ENCODE data around the gene FKBP11.

FKBP11 gene

DNA sequence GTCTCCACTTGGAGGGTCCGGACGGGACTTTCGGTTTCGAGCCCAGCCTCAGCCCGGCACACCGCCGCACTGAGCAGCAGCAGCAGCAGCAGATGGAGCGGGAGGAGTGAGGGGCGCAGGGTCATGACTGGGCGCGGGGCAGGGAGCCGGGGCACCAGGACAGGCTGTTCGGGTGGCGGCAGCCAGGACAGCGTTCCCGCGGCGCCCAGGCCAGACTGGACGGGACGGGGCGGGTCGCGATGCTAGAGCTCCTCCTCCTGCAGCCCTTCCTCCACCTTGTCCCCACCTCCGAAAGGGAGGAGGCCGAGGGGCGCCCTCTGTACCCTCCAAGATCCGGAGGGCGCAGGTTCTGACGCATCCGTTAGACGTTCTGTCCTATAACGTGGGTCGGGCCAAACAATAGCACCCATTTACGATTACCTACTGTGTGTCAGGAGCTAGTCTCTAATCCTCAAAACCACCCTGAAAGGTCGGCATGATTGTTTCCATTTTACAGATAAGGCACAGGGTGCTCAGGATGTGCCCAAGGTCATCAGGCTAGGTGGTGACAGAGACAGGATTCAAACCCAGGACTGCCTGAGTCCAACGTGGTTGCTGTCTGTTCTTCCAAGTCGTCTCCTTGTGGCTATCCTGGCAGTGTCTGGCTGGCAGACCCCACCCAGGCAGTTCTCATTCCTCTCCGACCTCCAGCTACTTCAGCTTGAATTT, at the start of gene FKBP11:
TSS of gene FKBP11 (minus strand) at position 189 of the 708 bp plus-strand sequence. CDS start at position 125, 64 bp downstream.
- peak; percentile 76 for DNase-seq (ENCODE audit: low read depth)

DNA sequence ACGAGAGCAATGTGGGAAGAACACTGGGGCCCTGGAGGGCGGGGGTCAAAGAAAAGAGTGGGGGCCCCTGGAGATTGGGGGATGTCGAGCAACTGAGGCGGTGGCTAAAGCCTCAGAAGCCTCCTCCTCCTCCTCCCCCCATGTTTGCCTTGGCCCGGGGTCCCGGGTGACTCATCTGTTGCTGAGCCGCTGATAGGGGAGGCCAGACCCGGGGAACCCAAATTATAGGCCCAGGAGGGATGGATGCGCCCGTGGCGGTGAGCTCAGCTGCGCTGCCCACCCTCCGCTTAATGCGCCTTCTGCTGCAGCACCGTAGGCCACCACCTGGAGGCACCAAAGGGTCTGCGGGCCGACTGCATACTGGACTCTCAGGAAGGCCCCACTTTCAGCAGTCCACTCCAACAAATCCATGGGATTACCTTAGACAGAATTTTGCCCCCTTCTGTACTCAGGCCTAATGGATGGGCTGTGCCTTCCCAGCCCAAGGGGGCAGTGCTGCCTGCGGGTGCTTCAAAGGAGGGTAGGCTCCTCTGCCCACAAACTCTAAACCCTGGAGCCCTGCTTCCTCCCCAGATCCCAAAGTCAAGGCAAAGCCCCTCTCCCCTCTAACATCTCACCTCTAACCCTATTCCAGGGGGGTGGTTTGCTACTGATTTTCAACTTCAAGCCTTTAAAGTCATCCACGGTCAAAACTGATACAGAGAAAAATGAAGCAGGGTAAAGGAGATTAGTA, 48.8 kb upstream of the FKBP11 start:
- DNase-seq (ENCODE audit: low read depth): no peak

DNA sequence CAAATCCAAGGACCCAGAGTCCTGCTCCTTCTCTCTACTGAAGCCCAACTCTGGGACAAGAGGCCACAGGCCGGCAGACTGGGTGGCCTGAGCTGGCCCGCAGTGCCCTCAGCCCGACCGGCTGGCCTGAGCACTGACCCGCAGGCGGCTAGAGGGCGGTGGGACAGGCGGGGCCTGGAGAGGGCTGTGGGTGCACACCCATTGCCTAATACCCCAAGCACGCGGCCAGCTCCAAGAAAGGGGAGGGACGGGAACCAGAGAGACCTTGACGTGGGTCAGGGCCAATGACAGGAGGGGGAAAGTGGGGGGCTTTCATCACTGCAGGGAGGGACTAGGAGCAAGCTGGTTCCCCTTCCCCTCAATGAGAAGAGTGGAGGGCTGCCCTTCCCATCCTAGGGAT, 48.2 kb upstream of the FKBP11 start:
- no peak for DNase-seq (ENCODE audit: low read depth)

DNA sequence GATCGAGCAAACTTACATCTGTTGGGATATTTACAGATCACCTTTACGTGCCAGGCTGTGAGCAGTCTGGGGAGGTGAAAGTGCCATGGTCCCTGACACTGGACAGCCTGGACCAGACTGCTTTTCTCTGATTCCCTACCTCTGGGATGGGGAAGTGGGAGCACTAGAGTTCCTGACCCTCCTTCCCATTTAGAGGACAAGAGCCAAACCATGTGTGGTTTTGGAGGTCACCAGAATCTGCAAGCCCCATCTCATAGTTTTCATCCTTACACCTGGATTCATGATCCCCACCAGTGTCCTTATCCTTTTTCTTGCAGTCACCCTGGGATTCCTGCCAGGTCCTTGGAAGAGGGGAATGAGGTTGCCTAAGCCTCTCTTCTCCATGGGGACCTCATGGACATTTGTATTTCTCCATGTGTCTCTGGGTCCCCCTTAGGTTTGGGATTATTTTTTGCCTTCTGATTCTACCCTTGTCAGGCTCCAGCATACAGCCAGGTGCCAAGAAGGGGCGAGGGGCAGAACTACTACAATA, 47.7 kb upstream of the FKBP11 start:
- DNase-seq (ENCODE audit: low read depth): no peak

DNA sequence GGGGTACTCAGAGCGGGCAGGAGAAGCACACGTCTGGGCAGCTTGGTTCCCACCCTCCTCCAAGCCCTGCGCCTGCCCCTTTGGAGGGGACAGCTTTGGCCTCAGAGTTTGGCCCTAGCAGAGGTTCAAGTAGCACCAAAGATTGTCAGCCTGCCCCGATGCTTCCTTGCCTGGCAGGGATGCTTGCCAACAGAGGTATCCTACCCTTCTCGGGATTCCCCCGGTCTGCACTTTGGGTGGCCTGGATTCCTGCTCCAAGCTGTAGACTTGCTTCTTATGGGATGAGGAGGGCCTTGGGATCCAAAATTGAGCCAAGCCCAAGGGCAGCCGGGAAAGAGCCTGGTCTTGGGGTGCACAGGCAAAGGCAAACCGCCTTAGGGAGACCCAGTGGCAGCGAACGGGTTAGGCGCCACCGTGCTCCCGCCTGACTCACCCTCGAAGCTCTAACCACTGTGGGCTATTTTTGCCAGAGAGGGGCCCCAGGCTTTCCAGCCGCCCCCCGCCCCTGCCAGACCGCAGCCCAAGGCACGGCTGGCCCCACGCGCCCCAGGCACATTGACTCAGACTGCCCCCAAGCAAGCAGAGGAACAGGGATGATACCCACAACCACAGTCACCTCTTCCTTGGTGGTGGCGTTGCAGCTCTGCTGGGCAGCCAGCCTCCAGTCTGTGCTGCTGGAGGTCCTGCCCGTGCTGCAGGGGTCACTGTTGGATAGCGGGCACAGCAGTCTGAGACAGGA, 47.1 kb upstream of the FKBP11 start:
- DNase-seq (ENCODE audit: low read depth): no peak

DNA sequence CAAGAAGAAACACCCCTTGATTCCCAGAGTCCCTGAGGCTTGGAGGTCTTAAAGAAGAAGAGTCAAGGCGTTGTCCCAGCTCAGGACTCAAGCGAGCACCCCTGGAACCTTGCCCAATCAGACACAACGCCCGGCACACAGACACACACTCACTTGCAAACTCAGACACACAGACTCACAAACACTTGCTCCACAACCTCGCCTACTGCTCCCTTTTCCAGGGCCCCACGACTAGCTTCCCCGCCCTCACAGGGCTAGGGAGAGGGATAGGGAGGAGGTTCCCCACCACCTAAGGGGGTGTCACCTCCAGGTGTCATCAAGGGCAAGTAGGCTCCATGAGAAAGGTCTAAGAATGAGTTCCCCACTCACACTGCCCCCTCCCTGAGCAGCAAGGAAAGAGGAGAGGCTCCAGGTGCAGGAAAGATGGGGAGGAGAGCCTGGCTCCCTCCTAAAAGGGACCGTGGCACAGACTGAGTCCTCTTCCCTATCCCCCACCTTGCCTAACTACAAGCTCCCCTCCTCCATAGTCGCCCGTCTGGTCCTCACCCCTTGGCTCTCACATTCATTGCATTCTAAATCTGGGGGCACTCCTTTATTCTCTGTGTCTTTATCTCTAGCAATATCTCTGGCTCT, 45.5 kb upstream of the FKBP11 start:
- no peak for DNase-seq (ENCODE audit: low read depth)

DNA sequence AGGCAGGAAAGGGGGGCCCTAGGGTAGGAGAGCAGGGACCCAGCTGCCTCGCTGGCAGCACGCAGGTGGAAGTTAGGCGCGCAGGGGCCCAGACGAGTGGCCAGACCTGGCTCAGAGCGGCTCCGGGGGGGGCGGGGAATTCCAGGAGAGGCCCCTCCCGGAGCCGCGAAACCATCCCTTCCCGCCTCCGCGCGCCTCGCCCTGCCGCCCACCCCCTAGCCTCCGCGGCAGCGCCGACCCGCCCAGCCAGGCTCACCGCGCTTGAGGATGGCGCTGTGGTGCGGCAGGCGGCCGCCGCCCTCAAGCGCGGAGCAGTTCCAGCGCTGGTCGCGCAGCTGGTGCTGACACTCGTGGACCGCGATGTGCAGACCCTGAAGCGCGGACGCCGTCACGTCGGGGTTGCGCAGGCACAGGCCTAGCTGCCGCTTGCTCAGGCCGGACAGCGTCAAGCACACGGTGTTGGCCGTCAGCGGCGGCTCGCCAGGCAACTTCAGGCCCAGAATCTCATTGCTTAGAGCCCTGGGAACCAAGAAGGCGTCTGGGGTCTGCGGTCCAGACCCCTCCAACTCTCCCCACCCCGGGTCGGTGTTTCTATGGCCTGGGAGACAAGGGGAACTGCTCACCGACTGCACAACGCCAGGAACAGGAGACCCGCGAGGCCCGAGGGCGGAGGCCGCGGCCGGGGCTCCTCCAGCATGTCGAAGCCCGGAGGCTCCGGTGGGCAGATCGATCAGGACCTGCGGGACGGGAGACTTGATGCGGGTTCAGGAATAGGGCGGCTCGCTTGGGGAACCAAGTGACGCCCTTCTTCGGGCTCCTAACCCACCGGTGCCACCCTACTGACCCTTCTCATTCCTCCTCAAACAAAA, 44.8 kb upstream of the FKBP11 start:
- DNase-seq (ENCODE audit: low read depth): peak; percentile 57

DNA sequence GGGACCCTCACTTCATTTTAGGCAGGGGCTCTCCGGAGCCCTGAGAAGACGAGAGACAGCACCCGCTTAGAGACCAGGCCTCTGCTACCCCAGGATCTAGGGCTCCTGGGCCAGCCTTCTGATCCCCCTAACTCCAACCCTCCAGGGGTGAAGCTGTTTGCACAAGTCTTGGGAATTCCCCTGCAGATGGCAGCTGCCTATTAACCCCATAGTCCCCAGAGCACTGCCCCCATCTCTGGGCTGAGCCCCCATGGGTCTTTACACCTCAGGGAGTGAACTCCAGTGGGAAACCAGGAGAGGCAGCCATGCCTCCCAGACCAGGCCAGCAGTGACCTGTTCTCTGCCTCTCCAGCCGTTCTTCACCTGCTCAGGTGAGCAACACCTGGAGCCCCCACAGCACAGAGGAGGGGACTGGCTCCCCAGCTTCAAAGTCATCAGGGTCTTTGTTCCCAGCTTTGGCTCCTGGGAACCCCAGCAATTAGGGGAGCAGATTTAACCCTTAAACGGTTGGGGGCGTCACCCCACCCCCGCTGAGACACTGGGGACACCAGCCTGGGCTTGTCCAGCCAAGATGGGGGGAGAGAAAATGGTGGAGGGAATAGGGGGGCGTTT, 44.0 kb upstream of the FKBP11 start:
- DNase-seq (ENCODE audit: low read depth): no peak

DNA sequence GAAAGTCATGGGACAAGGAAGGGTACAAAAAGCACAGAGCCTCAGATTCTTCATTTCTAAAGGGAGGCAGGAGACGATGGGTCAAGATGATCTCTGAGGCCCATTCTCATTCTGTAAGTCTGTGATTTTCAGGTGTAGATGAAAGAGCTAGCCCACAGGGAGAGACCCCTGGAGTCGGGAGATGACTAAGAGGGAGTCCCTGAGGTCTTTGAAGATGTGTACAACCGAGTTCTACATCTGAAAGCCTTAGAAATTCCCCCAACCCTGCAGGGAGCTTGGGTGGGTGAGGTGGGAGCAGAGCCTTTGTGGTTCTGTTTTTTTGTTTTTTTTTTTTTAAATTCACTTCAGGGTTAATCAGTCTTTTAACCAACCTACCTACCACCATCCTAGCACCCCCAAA, 43.2 kb upstream of the FKBP11 start:
- DNase-seq (ENCODE audit: low read depth): no peak

DNA sequence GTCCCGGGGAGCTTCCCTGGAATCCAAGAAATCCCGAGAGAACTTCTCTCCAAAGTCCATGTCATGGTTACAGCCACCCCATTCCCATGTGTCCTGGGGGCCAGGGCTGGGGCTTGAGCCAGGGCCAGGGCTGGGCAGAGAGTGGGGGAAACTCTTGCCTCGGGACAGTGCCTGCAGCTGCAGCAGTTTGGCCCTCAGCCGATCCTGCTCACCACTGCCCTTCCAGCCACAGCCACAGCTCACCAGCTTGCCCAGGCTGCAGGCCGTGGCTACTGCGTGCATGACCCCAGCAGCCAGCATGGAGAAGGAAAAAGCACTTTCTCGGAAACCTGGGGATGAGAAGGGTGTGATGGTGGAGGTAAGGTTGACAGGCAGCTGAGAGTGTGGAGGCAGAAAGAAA, 42.7 kb upstream of the FKBP11 start:
- DNase-seq (ENCODE audit: low read depth): no peak

DNA sequence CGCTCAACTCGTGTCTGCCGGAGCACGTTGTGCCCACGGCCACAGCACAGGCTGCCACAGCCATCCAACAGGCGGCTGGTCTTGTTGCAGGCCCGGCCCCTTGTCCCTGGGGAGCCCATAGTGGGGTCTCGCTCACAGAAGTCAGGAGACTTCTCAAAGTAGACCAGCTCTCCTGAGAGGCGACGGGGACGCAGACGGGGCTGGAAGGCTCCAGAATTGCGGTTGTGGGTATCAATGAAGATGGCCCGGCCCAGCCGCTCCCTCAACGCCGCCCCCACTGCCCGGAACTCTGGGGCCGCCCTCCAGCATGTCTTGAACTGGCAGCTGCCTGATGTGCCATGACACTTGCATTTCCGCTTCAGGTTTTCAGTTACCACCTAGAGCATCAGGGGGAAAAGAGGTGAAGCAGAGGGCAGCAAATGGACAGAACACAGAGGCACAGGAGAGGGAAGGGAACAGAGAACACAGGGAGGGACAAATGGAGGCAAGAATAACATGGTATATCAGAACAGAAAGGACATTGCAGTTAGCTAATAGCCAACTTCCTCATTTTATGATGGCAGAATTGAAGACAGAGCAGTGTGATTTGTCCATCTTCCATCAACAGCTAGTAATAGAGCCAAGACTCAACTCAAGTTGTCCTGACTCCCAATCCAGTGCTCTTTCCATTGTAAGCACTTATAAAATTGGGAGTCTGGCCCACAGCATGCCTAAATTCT, 41.0 kb upstream of the FKBP11 start:
- no peak for DNase-seq (ENCODE audit: low read depth)

DNA sequence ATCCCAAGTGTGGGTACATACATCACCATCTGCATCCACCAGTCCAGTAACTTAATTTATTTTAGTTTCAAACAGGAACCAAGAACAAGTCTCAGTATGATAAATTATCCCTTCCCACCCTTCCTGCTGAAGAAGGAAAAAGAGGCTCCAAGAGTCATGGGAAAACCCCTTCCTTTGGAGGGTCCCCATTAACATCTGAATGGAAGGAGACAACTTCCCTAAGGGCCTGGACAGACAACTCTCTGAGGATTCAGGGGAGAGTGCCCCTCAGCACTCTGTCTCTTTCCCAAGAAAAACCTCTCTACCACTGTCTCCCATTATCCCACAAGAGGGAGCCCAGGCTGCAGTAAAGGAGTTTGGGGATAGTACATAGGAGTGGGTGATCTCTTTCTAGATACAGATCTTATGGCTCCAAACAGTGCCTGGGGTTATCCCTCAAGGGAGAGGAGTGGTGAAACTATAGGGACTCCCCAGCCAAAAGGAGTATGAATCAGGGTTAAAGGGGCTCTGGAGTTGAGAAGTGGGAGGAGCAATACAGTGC, 40.1 kb upstream of the FKBP11 start:
- DNase-seq (ENCODE audit: low read depth): no peak

DNA sequence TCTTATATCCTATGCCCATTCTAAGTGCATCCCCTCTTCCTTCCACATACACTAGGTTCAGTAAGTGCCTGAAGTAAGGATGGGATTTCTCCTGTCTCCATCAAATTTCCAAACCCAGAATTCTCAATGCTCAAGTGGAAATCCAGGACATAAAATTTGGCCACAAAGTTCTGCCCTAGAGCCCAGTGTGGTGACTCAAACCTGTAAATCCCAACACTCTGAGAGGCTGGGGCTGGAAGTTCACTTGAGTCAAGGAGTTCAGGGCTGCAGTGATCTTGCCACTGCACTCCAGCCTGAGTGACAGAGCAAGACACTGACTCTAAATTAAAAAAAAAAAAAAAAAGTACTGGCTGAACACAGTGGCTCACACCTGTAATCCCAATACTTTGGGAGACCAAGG, 36.5 kb upstream of the FKBP11 start:
- no peak for DNase-seq (ENCODE audit: low read depth)

DNA sequence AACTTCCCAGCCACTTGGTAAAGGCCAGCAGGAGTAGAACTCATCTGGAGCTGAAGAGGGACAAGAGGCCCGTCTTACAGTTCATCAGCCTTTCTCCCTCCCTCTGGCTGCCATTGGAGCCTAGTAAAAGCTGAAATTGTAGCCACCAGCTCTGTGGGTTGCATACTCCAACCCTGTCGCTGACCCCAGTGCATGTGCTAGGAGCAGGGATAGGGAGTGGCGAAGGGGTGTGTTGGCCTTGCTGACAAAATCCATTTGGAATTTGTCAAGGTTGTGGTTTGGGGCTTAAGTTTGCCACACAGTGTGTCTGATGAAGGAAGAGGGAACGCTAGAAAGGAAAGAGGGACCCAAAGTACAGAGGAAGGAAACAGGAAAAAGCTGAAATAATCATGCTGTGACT, 36.0 kb upstream of the FKBP11 start:
- DNase-seq (ENCODE audit: low read depth): no peak

DNA sequence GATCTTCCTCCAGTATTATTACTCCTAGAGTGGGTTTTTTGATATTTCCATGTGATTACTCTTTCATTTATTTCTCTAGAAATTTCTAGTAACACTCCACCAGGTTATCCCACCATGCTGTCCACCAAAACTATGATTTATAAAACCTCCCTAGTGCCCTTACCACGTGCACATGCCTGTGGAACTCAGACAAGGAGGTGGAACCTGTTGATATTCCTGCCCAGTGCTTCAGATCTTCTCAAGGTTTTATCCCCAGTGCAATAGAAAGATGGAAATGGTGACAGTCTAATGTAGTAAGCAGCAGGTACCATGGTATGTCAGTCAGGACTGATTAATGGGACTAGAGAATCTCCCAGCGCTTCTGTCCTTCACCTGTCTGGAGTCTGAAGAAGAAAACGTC, 35.5 kb upstream of the FKBP11 start:
- no peak for DNase-seq (ENCODE audit: low read depth)

DNA sequence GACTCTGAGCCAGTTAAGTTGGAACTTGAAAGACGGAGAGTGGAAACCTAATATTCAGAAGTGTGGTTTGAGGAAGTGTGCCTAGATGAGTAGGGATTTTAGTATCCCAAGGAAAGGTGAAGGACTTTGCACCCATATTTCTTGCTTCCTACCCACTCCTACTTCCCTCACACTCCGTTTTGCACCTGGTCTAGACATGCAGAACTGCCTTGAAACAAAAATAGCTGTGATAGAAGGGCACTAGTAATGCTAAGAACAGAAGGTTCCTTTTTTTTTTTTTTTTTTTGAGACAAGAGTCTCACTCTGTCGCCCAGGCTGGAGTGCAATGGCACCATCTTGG, 32.7 kb upstream of the FKBP11 start:
- no peak for DNase-seq (ENCODE audit: low read depth)

DNA sequence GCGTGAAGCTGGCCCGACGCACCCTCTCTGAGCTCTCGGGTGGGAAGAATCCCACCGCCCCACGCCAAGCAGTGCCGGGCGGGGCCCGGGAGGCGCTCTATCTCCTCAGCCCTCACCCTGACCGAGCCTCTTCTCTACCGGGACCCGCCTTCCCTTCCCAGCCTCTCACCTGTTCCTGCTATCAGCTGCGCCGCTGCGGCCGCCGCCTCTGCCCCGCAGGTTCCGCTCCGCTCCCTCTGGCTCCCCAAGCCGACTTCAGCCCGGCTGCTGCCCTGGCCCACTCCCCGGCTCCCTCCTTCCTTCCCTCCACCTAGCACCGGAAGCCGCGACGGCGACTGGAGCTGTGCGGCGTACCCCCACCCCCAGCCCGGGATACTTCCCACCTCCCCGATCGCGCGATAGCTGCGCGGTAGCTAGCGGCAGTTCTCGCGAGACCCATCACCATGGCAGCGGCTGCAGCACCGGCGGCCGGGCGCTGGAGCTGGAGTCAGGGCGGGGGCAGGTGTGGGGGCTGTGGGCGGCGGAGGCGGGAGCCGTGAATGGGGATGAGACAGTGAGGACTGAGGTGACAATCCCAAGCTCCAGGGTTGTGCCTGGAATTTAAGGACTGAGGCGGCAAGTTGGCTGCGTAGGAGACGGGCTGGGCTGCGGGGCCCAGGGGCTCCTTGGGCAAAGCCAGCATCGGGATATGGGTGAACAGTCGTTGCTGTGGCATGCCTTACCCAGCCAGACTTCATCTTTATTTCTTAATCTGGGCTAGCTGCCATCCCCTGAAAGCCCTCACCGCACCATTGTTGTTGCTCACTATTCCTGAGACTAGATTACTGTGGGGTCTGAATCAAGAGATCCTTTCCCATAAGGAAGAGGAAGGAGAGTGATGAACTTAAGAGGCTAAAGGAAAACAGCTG, 32.1 kb upstream of the FKBP11 start, which contains the start of gene ARF3:
TSS of gene ARF3 (minus strand) at position 347 of the 908 bp plus-strand sequence. CDS start 16,392 bp downstream, outside the sequence.
- peak; percentile 90 for DNase-seq (ENCODE audit: low read depth)

DNA sequence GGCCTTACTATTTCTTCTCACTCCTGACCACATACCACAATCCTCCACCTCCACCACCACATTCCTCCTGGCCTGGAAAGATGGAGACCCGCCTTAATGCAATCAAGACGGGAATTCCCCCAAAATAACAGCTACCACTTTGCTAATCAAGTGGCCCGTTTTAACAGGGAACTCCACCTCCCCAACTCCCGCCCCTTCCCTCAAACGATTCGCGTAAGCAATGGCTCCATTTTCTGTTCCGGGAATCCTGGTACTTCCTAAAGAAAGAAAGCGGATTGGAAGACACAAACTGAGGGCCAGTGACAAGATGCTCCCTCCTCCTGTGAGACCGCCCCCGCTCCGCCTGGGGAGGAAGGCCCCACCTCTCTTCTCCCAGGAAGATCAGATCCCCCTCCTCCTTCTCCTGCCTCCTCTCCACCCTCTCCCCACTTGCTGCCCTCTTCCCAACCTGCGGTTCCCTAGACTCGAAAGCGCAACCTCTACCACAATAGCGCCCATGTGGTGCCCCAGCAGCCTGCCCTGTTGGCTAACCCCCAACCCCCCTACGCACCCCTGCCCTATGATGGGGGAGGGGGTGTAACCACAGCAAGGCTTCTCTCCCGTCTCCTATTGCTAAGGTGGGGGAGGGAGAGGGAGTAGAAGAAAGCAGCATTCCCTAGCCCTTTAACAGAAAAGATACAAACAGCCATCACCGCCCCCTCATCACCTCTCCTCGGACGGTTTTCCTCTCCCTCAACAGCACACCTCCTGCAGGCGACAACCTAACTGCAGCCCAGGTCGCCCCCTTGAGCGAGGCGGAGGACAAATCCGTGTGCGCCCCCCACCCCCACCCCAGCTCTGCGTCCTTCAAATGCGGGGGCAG, 31.2 kb upstream of the FKBP11 start:
- DNase-seq (ENCODE audit: low read depth): no peak
